ENCODE results near the gene CAMK1D. TPM values are rescaled to one million over a fixed set of nuclear protein-coding genes. Genes with fewer than 3 reads are reported as not detected.

CAMK1D gene
- total RNA-seq, 2 experiments from 2014 or later: 28.8 to 35.3 TPM

- no peak overlapping the region for H3K27ac ChIP-seq (ENCODE audit: low read depth in 1 of 2, low read length in 2 of 2)
- POLR2A ChIA-PET: no interaction called here
- intact Hi-C loops (cut with DNase I, micrococcal nuclease): no loop called here
Observed at GRCh38 chr10:12841426-12841825, 492.1 kb downstream of the CAMK1D start.

DNA sequence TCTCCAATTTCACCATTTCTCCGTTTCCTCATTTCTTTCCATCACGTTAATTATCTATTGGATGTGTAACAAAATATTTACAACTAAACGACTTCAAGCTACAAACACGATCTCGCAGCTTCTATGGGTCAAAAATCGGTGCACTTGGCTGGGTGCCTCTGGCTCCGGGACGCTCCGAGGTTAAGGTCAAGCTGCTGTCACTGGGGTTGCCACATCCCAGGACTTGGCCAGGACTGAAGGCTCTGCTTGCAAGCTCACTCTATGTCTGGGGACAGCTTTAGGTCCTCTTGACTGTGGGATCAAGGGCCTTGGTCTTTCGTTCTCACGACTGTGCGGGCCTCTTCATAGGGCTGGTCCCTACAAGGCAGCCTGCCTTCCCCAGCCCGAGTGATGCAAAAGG is 492.5 kb downstream of the CAMK1D start:
- no peak overlapping the region for H3K4me3 Mint-ChIP-seq
- no peaks in the 10 kb centered on the region for H3K36me3 ChIP-seq (ENCODE audit: insufficient read depth, low read length)
- no peak overlapping the region for H3K27ac ChIP-seq (ENCODE audit: low read depth in 1 of 2, low read length in 2 of 2)
- TF ChIP-seq CTCF (IDR thresholded peaks at IDR 0.05): no peak
- ATAC-seq (ENCODE audit: poor library complexity) (no peak), DNase-seq (no peak)
- H3K9me3 ChIP-seq (ENCODE audit: control insufficient read depth in 1 of 2, insufficient read depth in 1 of 2, low read length in 2 of 2): no peaks in the 10 kb centered on the region
- intact Hi-C loops (cut with DNase I, micrococcal nuclease): no loop called here
- H3K9me3 Mint-ChIP-seq: no peaks in the 10 kb centered on the region
- H3K27me3 ChIP-seq (ENCODE audit: control insufficient read depth in 1 of 2, insufficient read depth in 2 of 2, low read length in 2 of 2): no peaks in the 10 kb centered on the region
- no peaks in the 10 kb centered on the region for H3K4me1 Mint-ChIP-seq (ENCODE audit: low read depth)
- POLR2A ChIA-PET: no interaction called here
- H3K36me3 Mint-ChIP-seq (ENCODE audit: low read depth): no peaks in the 10 kb centered on the region
- H3K27me3 Mint-ChIP-seq: peaks cover 6% of the 10 kb centered on the region
- no peak overlapping the region for H3K4me3 ChIP-seq (ENCODE audit: low read length)
- H3K4me1 ChIP-seq (ENCODE audit: insufficient read depth, low read length): no peaks in the 10 kb centered on the region
- CTCF ChIA-PET: no interaction called here
- no peak overlapping the region for H3K27ac Mint-ChIP-seq

More at GRCh38 chr10:12841426-12841825, 492.1 kb downstream of the CAMK1D start:
- Histone ChIP-seq H3K4me1 (ENCODE audit: insufficient read depth, low read length) (no peaks in the 10 kb centered on the region), H3K27me3 (ENCODE audit: control insufficient read depth in 1 of 2, insufficient read depth in 2 of 2, low read length in 2 of 2) (no peaks in the 10 kb centered on the region), H3K4me3 (ENCODE audit: low read length) (no peak overlapping the region), H3K36me3 (ENCODE audit: insufficient read depth, low read length) (no peaks in the 10 kb centered on the region), H3K9me3 (ENCODE audit: control insufficient read depth in 1 of 2, insufficient read depth in 1 of 2, low read length in 2 of 2) (no peaks in the 10 kb centered on the region)
- Mint-ChIP-seq H3K36me3 (ENCODE audit: low read depth) (no peaks in the 10 kb centered on the region), H3K4me1 (ENCODE audit: low read depth) (no peaks in the 10 kb centered on the region), H3K27me3 (peaks cover 5% of the 10 kb centered on the region), H3K9me3 (no peaks in the 10 kb centered on the region), H3K4me3 (no peak overlapping the region), H3K27ac (no peak overlapping the region)
- DNase-seq: no peak
- TF ChIP-seq CTCF (IDR thresholded peaks at IDR 0.05): no peak
- CTCF ChIA-PET: no interaction called here
- no peak for ATAC-seq (ENCODE audit: poor library complexity)

- no peak overlapping the region for H3K27ac ChIP-seq (ENCODE audit: low read depth in 1 of 2, low read length in 2 of 2)
- CTCF ChIA-PET: no interaction called here
- H3K4me1 ChIP-seq (ENCODE audit: insufficient read depth, low read length): no peaks in the 10 kb centered on the region
- peaks cover 0 to 4% of the 10 kb centered on the region in 2 experiments for H3K27me3 ChIP-seq (ENCODE audit: control insufficient read depth in 1 of 2, insufficient read depth in 2 of 2, low read length in 2 of 2)
- Mint-ChIP-seq H3K27ac (no peak overlapping the region), H3K36me3 (ENCODE audit: low read depth) (no peaks in the 10 kb centered on the region), H3K4me1 (ENCODE audit: low read depth) (no peaks in the 10 kb centered on the region), H3K27me3 (peaks cover 11% of the 10 kb centered on the region), H3K4me3 (no peak overlapping the region), H3K9me3 (no peaks in the 10 kb centered on the region)
- no peak for TF ChIP-seq CTCF (IDR thresholded peaks at IDR 0.05)
- H3K36me3 ChIP-seq (ENCODE audit: insufficient read depth, low read length): no peaks in the 10 kb centered on the region
- no peak overlapping the region for H3K4me3 ChIP-seq (ENCODE audit: low read length)
- intact Hi-C loops (cut with DNase I, micrococcal nuclease): no loop called here
- H3K9me3 ChIP-seq (ENCODE audit: control insufficient read depth in 1 of 2, insufficient read depth in 1 of 2, low read length in 2 of 2): no peaks in the 10 kb centered on the region
- no peak for DNase-seq
- POLR2A ChIA-PET: no interaction called here
- no peak for ATAC-seq (ENCODE audit: poor library complexity)
Observed at GRCh38 chr10:12842310-12842709, 493.0 kb downstream of the CAMK1D start.

Measured in CD4-positive, alpha-beta T cell (primary cell).